Measurements from ENCODE around the gene ISG20.

Gene ISG20

DNA sequence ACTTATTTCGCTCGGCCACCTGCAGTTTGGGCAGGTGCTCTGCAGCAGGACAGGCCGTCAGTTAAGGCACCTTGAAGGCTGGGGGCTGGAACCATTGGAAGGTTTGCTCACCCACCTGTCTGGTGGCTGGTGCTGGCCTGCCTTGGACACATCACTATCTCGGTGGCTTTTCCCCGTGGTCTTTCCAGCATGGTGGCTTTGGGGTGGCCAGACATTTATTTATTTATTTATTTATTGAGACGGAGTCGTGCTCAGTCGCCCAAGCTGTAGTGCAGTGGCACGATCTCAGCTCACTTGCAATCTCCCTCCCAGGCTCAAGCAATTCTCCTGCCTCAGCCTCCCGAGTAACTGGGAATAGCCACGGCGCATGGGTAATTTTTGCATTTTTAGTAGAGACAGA lies 11.7 kb downstream of the ISG20 start:
- TF ChIP-seq, protein P1, sequence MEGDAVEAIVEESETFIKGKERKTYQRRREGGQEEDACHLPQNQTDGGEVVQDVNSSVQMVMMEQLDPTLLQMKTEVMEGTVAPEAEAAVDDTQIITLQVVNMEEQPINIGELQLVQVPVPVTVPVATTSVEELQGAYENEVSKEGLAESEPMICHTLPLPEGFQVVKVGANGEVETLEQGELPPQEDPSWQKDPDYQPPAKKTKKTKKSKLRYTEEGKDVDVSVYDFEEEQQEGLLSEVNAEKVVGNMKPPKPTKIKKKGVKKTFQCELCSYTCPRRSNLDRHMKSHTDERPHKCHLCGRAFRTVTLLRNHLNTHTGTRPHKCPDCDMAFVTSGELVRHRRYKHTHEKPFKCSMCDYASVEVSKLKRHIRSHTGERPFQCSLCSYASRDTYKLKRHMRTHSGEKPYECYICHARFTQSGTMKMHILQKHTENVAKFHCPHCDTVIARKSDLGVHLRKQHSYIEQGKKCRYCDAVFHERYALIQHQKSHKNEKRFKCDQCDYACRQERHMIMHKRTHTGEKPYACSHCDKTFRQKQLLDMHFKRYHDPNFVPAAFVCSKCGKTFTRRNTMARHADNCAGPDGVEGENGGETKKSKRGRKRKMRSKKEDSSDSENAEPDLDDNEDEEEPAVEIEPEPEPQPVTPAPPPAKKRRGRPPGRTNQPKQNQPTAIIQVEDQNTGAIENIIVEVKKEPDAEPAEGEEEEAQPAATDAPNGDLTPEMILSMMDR (IDR thresholded peaks at IDR 0.05; ENCODE audit: low read depth, low read length, missing control alignments): no peak
- DNase-seq (ENCODE audit: extremely low read depth, low read depth): no peak
- H3K4me3 ChIP-seq (replicated peaks; ENCODE audit: low read depth, low read length): no peak overlapping the region

DNA sequence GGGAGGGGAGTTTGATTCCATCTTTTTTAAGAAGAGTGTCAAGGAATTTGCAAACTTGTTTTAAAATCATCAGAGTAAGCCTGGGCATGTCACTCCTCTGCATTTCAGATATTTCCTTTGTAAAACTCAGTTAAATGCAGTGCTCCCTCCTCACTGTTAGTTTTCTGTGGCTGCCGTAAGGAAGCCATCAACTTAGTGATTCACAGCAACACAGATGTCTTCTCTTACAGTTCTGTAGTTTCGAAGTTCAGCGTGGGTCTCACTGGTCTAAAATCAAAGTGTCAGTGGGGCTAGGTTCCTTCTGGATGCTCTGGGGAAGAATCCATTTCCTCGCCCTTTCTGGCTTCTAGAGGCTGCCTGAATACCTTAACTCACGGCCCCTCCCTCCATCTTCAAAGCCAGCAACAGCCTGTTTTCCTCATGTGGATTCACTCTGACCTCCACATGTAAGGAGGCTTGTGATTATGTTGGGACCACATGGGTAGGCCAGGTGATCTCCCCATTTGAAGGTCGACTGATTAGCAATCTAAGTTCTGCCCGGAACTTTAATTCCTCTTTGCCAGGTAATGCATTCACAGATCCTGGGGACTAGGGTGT lies 12.4 kb downstream of the ISG20 start:
- DNase-seq (ENCODE audit: extremely low read depth, low read depth): no peak
- H3K4me3 ChIP-seq (replicated peaks; ENCODE audit: low read depth, low read length): no peak overlapping the region
- TF ChIP-seq, protein P1 (IDR thresholded peaks at IDR 0.05; ENCODE audit: low read depth, low read length, missing control alignments): no peak

DNA sequence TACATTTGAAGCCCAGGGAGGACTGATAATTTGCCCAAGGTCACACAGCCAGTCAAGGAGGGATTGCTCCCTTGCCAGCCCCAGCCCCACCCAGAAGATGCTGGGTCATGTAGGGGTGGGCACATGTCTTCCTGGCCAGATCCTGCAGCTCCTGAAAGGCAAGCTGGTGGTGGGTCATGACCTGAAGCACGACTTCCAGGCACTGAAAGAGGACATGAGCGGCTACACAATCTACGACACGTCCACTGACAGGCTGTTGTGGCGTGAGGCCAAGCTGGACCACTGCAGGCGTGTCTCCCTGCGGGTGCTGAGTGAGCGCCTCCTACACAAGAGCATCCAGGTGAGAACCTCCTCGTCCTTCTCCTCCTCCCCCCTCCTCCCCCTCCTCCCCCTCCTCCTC lies 13.2 kb downstream of the ISG20 start:
- DNase-seq (ENCODE audit: extremely low read depth, low read depth): no peak
- TF ChIP-seq, protein P1 (IDR thresholded peaks at IDR 0.05; ENCODE audit: low read depth, low read length, missing control alignments): no peak
- no peak overlapping the region for H3K4me3 ChIP-seq (replicated peaks; ENCODE audit: low read depth, low read length)

GRCh38 chr15:88652456-88653199 lies 13.8 kb downstream of the ISG20 start:
- no peak overlapping the region for H3K4me3 ChIP-seq (replicated peaks; ENCODE audit: low read depth, low read length)
- no peak for DNase-seq (ENCODE audit: extremely low read depth, low read depth)
- TF ChIP-seq, protein P1 (IDR thresholded peaks at IDR 0.05; ENCODE audit: low read depth, low read length, missing control alignments): no peak

DNA sequence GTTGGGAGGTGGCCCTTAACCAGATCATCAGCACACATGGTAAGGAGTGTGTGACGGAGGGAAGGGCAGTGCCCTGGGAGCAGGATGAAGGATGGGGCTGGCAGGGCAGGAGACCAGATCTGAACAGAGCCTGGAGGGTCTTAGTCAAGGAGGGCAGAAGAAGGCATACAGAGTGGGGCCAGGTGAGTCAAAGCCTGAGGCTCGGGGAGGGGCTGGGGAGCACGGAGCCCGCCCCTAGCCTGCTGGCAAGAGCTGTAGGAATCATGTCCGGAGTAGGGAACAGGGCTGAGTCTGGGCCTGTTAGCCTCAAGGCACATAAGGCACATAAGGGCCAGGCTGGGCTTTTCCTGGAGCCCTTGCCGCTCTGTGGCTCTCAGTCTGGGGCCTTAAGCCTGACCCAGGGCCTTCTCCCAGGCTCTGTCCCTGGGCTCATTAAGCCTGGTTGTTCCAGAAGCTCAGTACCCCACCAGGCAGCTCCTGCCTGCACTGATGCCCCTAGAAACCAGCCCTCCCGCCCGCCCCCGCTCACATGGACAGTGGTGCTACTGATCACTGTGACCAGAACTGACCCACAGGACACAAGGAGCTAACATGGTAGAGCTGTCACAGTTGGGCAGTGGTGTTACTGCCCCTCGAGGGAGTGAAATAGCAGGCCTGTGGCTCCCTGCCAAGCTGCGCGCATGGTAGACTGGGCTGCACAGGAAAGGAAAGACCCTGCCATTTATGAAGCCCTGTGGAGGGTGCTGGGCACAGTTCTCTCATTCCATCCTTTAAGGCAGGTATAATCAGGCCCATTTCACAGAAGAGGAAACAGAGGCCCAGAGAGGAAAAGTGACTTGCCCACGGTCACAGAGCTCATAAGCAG lies 14.6 kb downstream of the ISG20 start:
- H3K4me3 ChIP-seq (replicated peaks; ENCODE audit: low read depth, low read length): no peak overlapping the region
- TF ChIP-seq, protein P1 (IDR thresholded peaks at IDR 0.05; ENCODE audit: low read depth, low read length, missing control alignments): no peak
- DNase-seq (ENCODE audit: extremely low read depth, low read depth): no peak

DNA sequence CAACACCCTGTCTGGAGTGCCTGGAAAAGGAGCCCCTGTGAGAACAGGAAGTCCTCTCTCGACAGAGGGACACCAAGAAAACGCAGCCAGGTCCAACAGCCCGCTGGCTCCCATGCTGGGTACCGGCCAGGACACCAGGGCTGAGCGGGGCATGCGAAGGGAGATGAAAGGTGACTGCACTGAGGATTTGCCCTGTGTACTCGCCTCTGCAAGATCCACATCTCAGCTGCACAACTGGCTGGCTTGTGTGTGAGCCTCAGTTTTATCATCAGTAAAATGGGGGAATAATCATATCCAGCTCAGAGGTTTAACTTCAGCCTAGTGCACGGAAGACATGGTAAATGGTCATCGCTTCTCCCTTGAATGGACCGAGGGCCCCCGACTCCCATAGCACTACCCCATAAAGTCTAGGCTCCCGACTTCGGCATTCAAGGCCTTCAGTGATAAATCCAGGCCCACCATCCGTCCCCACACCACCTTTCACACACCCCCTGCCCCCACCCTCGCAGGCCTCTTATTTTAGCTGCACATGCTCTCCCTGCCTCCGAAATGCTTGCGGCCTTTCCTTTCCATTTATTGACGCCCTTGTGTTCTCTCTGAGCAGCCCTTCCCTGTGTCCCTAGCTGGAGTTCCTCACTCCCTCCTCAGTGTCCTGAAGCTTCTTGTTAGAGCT lies 15.8 kb downstream of the ISG20 start:
- no peak overlapping the region for H3K4me3 ChIP-seq (replicated peaks; ENCODE audit: low read depth, low read length)
- no peak for DNase-seq (ENCODE audit: extremely low read depth, low read depth)
- TF ChIP-seq, protein P1 (IDR thresholded peaks at IDR 0.05; ENCODE audit: low read depth, low read length, missing control alignments): no peak

Data from HFF-Myc (cell line).